HG02885 (cell line): Measurements from ENCODE around the gene LCE2C.

Experiments
- ATAC-seq: cut with Tn5 transposase; IDR thresholded peaks from one replicate; pipeline ENCODE4 v1.9.1; 2021; ENCODE audit warnings: mild to moderate bottlenecking; ENCODE audit not compliant: unreplicated experiment, poor library complexity

LCE2C gene

DNA sequence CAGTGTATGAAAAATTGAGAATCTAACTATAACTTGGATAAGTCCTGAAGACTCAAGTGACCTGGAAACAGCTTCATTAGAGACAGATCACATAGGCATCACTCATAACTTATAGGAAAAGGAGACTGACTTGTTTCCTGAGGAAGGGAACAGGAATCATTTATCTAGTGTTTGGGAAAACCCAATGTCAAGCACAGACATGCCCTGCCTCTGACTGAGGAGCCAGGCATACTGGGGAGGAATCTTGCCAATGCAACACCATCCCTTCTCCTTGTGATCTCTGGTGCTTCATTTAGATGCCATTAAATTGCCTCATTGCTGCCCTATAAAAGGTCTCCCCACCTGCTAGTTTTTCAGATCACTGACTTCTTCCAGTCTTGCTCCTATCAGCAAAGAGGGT lies 43.2 kb downstream of the LCE2C start:
- no peak for ATAC-seq

DNA sequence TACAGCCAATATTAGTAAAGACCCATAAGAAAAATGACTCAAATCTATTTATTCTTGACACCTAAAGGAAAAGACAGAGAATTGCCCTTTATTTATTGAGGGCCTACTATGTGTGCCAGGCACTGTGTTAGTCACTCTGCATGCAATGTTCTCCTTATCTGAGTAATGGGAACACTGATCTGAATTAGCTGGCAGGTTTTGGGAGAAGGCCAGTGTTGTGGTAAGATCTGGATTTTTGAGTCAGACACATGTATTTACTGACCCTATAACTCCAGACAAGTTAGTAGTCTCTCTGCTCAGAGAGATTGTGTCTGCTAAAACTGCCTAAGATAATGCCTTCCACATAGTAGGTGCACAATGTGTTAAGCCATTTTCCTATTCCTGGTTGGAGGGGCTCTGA lies 50.2 kb downstream of the LCE2C start:
- ATAC-seq, result no peak
